Panc1 (cell line): Measurements from ENCODE around the gene FGF14. TPM values are rescaled to one million over a fixed set of nuclear protein-coding genes. Genes with fewer than 3 reads are reported as not detected.

Source experiments
- ATAC-seq: fragments of 200-7000 bp; cut with Tn5 transposase; 2 replicates; pipeline ENCODE4 v1.9.1; 2020; ENCODE audit warnings: mild to moderate bottlenecking, moderate library complexity
- BruUV-seq: library from RNA; stranded (reverse); fragments of 400-500 nt; replicated peaks from 2 replicates; lab custom pipeline; 2021; lab: Mats Ljungman, UMichigan
- CTCF ChIA-PET: fragments of 300-600 bp; sonication (Branson Sonifier 250); formaldehyde crosslinking; loops from one replicate; lab custom pipeline; 2022; ENCODE audit warnings: antibody characterized with exemption; lab: Charles Lee
- POLR2A ChIA-PET: fragments of 300-600 bp; sonication (Branson Sonifier 250); formaldehyde crosslinking; loops from one replicate; lab custom pipeline; 2022; ENCODE audit warnings: antibody characterized with exemption; lab: Charles Lee
- DNase-seq: peaks from one replicate; pipeline ENCODE4 v3.0.0-alpha.2; 2010; ENCODE audit warnings: low read depth, low spot score
- H3K27ac ChIP-seq: 2 replicates; pipeline ENCODE4 v1.5.1; 2011; ENCODE audit warnings: mild to moderate bottlenecking, low read length, inconsistent platforms
- H3K27me3 ChIP-seq: fragments of 200-500 bp; sonication (Bioruptor generic); 2 replicates; pipeline ENCODE4 v1.6.0; 2014; ENCODE audit warnings: low read length, inconsistent platforms; ENCODE audit not compliant: control insufficient read depth, insufficient read depth
- H3K36me3 ChIP-seq: fragments of 200-500 bp; sonication (Bioruptor generic); 2 replicates; pipeline ENCODE4 v1.5.1; 2014; ENCODE audit warnings: inconsistent platforms, mild to moderate bottlenecking, low read length, moderate library complexity; ENCODE audit not compliant: control insufficient read depth, insufficient read depth
- H3K4me1 ChIP-seq: 2 replicates; pipeline ENCODE4 v1.5.1; 2011; ENCODE audit warnings: inconsistent platforms, mild to moderate bottlenecking, low read length, moderate library complexity; ENCODE audit not compliant: control insufficient read depth, insufficient read depth
- H3K4me3 ChIP-seq, 2 experiments: 2 replicates each; pipeline ENCODE4 v1.5.1; 2011 to 2012; ENCODE audit warnings: low read depth in 2 of 2, low read length in 2 of 2, mild to moderate bottlenecking in 2 of 2, inconsistent platforms in 1 of 2, moderate library complexity in 1 of 2
- H3K9me3 ChIP-seq: fragments of 200-500 bp; sonication (Bioruptor generic); 2 replicates; pipeline ENCODE4 v1.5.1; 2014; ENCODE audit warnings: low read depth, mild to moderate bottlenecking, inconsistent platforms, low read length, moderate library complexity; ENCODE audit not compliant: control insufficient read depth, insufficient read depth
- CTCF ChIP-seq: fragments of 450-650 bp; IDR thresholded peaks from 2 replicates; pipeline ENCODE4 v1.5.1; 2017; ENCODE audit warnings: mild to moderate bottlenecking
- POLR2AphosphoS5 ChIP-seq: IDR thresholded peaks from 2 replicates; pipeline ENCODE4 v1.6.1; 2012; ENCODE audit warnings: mild to moderate bottlenecking, low read depth, low read length, moderate library complexity
- REST ChIP-seq, 2 experiments: IDR thresholded peaks; 2 replicates each; pipeline ENCODE4 v1.6.1; 2011 to 2012; ENCODE audit warnings: low read depth in 2 of 2, control low read depth in 1 of 2, low read length in 1 of 2, mild to moderate bottlenecking in 1 of 2, moderate library complexity in 1 of 2; ENCODE audit not compliant: insufficient read depth in 1 of 2
- SIN3A ChIP-seq: IDR thresholded peaks from 2 replicates; pipeline ENCODE4 v1.6.1; 2012; ENCODE audit warnings: low read depth, mild to moderate bottlenecking, low read length, moderate library complexity, borderline replicate concordance; ENCODE audit not compliant: insufficient read depth
- TCF7L2 ChIP-seq: IDR thresholded peaks from 2 replicates; pipeline ENCODE4 v1.6.1; 2011; ENCODE audit warnings: mild to moderate bottlenecking, low read depth, low read length, inconsistent platforms
- in situ Hi-C: cut with HindIII; loops from 2 replicates; pipeline ENCODE4 v1.10.0; 2016; ENCODE audit warnings: low sequenced_read_pairs, low pct_unique_long_range_greater_than_20kb
- intact Hi-C: fragments of 100-400 bp; cut with micrococcal nuclease; formaldehyde crosslinking; loops from one replicate; pipeline ENCODE4 v1.10.0; 2022; ENCODE audit not compliant: unreplicated experiment
- total RNA-seq: library from RNA; stranded (reverse); gene quantifications from one replicate; pipeline ENCODE4 v1.2.1, GENCODE V29; 2021; ENCODE audit not compliant: unreplicated experiment

The FGF14 gene
- total RNA-seq, 1 experiment from 2014 or later = 0.03 TPM

DNA sequence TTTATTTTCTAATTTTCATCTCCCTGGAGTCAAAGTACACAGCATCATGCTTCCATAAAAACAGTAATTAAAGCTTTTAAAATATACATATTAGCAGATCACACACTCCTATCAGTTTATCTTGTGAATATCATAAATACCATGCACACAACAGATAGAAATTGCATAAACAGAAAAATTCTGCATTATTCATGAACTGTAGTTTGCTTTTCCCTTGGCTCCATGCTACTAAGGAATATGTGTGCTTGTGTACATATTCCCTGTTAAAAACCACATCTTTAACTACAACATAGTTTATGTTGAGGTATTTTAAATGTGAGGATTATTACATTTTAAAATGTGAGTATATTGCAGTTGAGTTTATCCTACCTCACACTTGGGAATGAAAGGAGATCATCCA, 193.5 kb downstream of the FGF14 start:
- TF ChIP-seq TCF7L2 (no peak), POLR2AphosphoS5 (no peak), SIN3A (no peak), CTCF (no peak), REST (IDR thresholded peaks at IDR 0.05; ENCODE audit: insufficient read depth in 1 of 2, low read depth in 2 of 2, low read length in 1 of 2) (no peak)
- no peak overlapping the region for H3K27ac ChIP-seq
- no peak overlapping the region for H3K4me3 ChIP-seq
- CTCF ChIA-PET = no interaction called here
- intact Hi-C loops = no loop called here
- H3K36me3 ChIP-seq = no peaks in the 10 kb centered on the region
- POLR2A ChIA-PET = no interaction called here
- DNase-seq (no peak), ATAC-seq (no peak)
- BruUV-seq = no TSS peak
- no peaks in the 10 kb centered on the region for H3K27me3 ChIP-seq
- no peaks in the 10 kb centered on the region for H3K9me3 ChIP-seq
- in situ Hi-C loops = no loop called here
- no peaks in the 10 kb centered on the region for H3K4me1 ChIP-seq

DNA sequence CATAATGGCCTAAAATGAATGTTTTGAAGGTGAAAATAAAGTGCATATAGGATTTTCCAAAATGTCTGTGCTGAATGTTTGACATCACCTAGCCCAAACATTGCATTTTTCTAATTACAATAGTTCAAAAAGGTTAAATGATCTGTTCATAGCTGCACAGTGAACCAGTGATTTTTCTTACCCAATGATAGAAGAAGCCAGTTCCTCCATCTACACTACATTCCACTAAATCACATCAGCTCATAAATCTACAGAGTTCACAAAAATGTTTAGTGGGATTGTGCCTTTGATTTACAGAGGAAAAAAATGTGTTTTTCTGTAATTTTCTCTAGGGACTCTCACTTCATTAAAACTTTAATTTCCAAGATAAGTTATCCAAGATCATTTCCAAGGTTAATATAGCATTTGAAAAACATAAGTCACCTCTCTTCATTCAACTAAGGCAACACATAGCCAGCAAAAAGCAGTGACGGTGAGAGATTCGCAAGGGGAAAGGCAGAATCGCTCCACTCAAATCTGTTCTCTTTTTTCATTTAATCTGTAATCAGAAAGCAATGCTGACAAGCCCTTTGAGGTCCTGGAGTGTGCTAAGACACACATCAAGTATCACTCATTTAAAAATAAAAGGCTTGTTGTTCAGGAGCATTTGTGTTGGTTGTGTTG, 194.0 kb downstream of the FGF14 start:
- Histone ChIP-seq H3K27me3 (no peaks in the 10 kb centered on the region), H3K27ac (no peak overlapping the region), H3K9me3 (no peaks in the 10 kb centered on the region), H3K36me3 (no peaks in the 10 kb centered on the region), H3K4me3 (no peak overlapping the region), H3K4me1 (no peaks in the 10 kb centered on the region)
- ATAC-seq (no peak), DNase-seq (no peak)
- BruUV-seq = no TSS peak
- POLR2A ChIA-PET = no interaction called here
- in situ Hi-C loops (no loop called here), intact Hi-C loops (no loop called here)
- no peak for TF ChIP-seq POLR2AphosphoS5
- no peak for TF ChIP-seq SIN3A
- TF ChIP-seq REST (IDR thresholded peaks at IDR 0.05; ENCODE audit: insufficient read depth in 1 of 2, low read depth in 2 of 2, low read length in 1 of 2) = no peak
- TF ChIP-seq TCF7L2 = no peak
- no peak for TF ChIP-seq CTCF
- CTCF ChIA-PET = no interaction called here
